ENCODE results near the gene L3MBTL1. TPM values are rescaled to one million over a fixed set of nuclear protein-coding genes. Genes with fewer than 3 reads are reported as not detected.

The L3MBTL1 gene
- total RNA-seq, 1 donor from 2014 or later, result 10.5 TPM

DNA sequence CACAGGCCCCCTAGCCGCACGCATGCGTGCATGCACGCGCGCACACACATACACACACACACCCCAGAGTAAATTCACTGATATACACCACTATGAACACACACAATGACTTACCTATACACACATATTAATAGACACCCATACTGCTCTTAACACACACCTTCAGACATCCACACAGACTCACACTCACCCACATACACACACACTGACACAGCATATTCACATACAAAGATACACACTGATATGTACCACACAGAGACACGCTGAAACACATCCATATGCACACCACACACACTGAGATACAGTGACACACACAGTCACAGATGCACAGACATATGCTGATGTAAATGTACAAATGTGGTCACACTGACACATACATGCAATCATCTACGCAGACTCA is 57.0 kb downstream of the L3MBTL1 start:
- no peaks in the 10 kb centered on the region for H3K36me3 ChIP-seq
- ATAC-seq (no peak), DNase-seq (no peak)
- H3K4me1 ChIP-seq, result no peaks in the 10 kb centered on the region
- no peaks in the 10 kb centered on the region for H3K9me3 ChIP-seq
- H3K4me3 ChIP-seq, result no peak overlapping the region
- TF ChIP-seq, protein P1, sequence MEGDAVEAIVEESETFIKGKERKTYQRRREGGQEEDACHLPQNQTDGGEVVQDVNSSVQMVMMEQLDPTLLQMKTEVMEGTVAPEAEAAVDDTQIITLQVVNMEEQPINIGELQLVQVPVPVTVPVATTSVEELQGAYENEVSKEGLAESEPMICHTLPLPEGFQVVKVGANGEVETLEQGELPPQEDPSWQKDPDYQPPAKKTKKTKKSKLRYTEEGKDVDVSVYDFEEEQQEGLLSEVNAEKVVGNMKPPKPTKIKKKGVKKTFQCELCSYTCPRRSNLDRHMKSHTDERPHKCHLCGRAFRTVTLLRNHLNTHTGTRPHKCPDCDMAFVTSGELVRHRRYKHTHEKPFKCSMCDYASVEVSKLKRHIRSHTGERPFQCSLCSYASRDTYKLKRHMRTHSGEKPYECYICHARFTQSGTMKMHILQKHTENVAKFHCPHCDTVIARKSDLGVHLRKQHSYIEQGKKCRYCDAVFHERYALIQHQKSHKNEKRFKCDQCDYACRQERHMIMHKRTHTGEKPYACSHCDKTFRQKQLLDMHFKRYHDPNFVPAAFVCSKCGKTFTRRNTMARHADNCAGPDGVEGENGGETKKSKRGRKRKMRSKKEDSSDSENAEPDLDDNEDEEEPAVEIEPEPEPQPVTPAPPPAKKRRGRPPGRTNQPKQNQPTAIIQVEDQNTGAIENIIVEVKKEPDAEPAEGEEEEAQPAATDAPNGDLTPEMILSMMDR (IDR thresholded peaks at IDR 0.05), result no peak
- H3K27ac ChIP-seq, result no peak overlapping the region
- no peaks in the 10 kb centered on the region for H3K27me3 ChIP-seq (ENCODE audit: low read depth)
- intact Hi-C loops (cut with DNase I), result no loop called here

- Histone ChIP-seq H3K4me3 (no peak overlapping the region), H3K9me3 (no peaks in the 10 kb centered on the region), H3K4me1 (no peaks in the 10 kb centered on the region), H3K27ac (no peak overlapping the region), H3K27me3 (ENCODE audit: low read depth) (no peaks in the 10 kb centered on the region), H3K36me3 (no peaks in the 10 kb centered on the region)
- TF ChIP-seq, protein P1 (IDR thresholded peaks at IDR 0.05), result no peak
- intact Hi-C loops (cut with DNase I), result no loop called here
- DNase-seq (no peak), ATAC-seq (no peak)
Observed at GRCh38 chr20:43564993-43565757, 57.7 kb downstream of the L3MBTL1 start.

DNA sequence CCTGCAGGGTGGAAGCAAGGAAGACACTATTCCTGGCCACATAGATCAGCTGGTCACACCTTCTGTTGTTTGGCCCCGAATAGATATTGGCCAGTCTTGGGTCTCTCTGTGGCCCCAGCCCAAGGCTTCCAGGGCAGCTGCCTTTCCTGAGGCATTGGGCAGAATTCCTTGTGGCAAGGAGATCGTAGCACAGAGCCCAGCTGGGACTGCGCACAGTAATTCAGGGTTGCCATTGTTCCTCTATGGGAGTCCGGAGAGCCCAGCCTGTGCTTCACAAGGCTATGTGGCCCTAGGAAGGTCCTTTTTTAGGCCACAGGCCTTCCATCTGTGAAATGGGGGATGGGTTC is 58.2 kb downstream of the L3MBTL1 start:
- Histone ChIP-seq H3K27me3 (ENCODE audit: low read depth) (no peaks in the 10 kb centered on the region), H3K4me1 (no peaks in the 10 kb centered on the region), H3K4me3 (no peak overlapping the region), H3K9me3 (no peaks in the 10 kb centered on the region), H3K27ac (no peak overlapping the region), H3K36me3 (no peaks in the 10 kb centered on the region)
- TF ChIP-seq, protein P1 (IDR thresholded peaks at IDR 0.05), result no peak
- ATAC-seq (no peak), DNase-seq (no peak)
- intact Hi-C loops (cut with DNase I), result no loop called here

- Histone ChIP-seq H3K4me3 (no peak overlapping the region), H3K36me3 (no peaks in the 10 kb centered on the region), H3K4me1 (no peaks in the 10 kb centered on the region), H3K9me3 (no peaks in the 10 kb centered on the region), H3K27ac (no peak overlapping the region), H3K27me3 (ENCODE audit: low read depth) (no peaks in the 10 kb centered on the region)
- intact Hi-C loops (cut with DNase I), result no loop called here
- TF ChIP-seq, protein P1 (IDR thresholded peaks at IDR 0.05), result no peak
- no peak for DNase-seq
- ATAC-seq, result no peak
Observed at GRCh38 chr20:43567477-43567876, 60.0 kb downstream of the L3MBTL1 start.

DNA sequence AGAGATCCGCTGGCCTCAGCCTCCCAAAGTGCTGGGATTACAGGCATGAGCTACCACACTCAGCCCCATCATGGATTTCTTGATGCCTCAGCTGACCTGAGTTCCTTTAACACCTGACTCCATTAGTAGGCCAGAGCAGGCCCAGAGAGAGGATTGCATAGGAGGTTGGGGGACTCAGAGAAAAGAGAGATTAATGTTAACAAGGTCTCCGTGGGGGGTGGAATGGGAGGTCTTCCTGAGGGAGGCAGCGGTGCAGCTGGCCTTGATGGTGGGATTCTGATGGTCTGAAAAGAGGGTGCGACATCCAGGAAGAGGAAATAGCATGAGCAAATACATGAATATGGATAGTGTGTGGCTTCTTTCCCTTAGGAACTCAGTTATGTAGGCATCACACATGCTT is 61.2 kb downstream of the L3MBTL1 start:
- no peak overlapping the region for H3K4me3 ChIP-seq
- no peaks in the 10 kb centered on the region for H3K36me3 ChIP-seq
- ATAC-seq (no peak), DNase-seq (no peak)
- no peak overlapping the region for H3K27ac ChIP-seq
- TF ChIP-seq, protein P1 (IDR thresholded peaks at IDR 0.05), result no peak
- no peaks in the 10 kb centered on the region for H3K9me3 ChIP-seq
- intact Hi-C loops (cut with DNase I), result no loop called here
- H3K27me3 ChIP-seq (ENCODE audit: low read depth), result no peaks in the 10 kb centered on the region
- H3K4me1 ChIP-seq, result no peaks in the 10 kb centered on the region

Data from lower lobe of right lung (tissue), 2 donors.